HepG2 (cell line): ENCODE data around the gene TPSB2. TPM values are rescaled to one million over a fixed set of nuclear protein-coding genes. Genes with fewer than 3 reads are reported as not detected.

Experiments used
- ATF1 ChIP-seq: IDR thresholded peaks from 2 replicates; pipeline ENCODE4 v1.6.1; 2016; ENCODE audit warnings: mild to moderate bottlenecking, control low read depth
- ATF7-NPFF ChIP-seq: sonication (generic); formaldehyde crosslinking; IDR thresholded peaks from 2 replicates; pipeline ENCODE4 v1.8.1; 2023; ENCODE audit warnings: mild to moderate bottlenecking, low read depth, missing genetic modification reagents, moderate library complexity
- ATRX ChIP-seq: sonication (generic); formaldehyde crosslinking; IDR thresholded peaks from 2 replicates; pipeline ENCODE4 v1.4.0; 2020; ENCODE audit warnings: missing genetic modification reagents, borderline replicate concordance
- CBX5 ChIP-seq: sonication (generic); formaldehyde crosslinking; IDR thresholded peaks from 2 replicates; pipeline ENCODE4 v1.4.0; 2020; ENCODE audit warnings: missing genetic modification reagents, borderline replicate concordance
- FLYWCH1 ChIP-seq: sonication (generic); formaldehyde crosslinking; IDR thresholded peaks from 2 replicates; pipeline ENCODE4 v1.8.1; 2023; ENCODE audit warnings: mild to moderate bottlenecking, missing genetic modification reagents
- KAT2B ChIP-seq: fragments of 150-350 bp; IDR thresholded peaks from 2 replicates; pipeline ENCODE4 v1.6.1; 2014; ENCODE audit warnings: low read depth, low read length, borderline replicate concordance
- KLF6 ChIP-seq: IDR thresholded peaks from 2 replicates; pipeline ENCODE4 v1.8.0; 2016; ENCODE audit warnings: missing biosample characterization, missing genetic modification reagents
- PAWR ChIP-seq: sonication (generic); formaldehyde crosslinking; IDR thresholded peaks from 2 replicates; pipeline ENCODE4 v1.4.0; 2020; ENCODE audit warnings: missing genetic modification reagents, mild to moderate bottlenecking, borderline replicate concordance
- POLR2A ChIP-seq, 2 experiments: IDR thresholded peaks; 2 replicates each; pipeline ENCODE4 v1.6.1; 2011; ENCODE audit warnings: low read depth in 2 of 2, low read length in 2 of 2, mild to moderate bottlenecking in 1 of 2, moderate library complexity in 1 of 2; ENCODE audit not compliant: insufficient read depth in 1 of 2
- RNF2 ChIP-seq: fragments of 450-650 bp; conservative IDR thresholded peaks from 2 replicates; pipeline ENCODE4 v1.6.1; 2016; ENCODE audit warnings: low read depth
- TEAD2 ChIP-seq: sonication (generic); formaldehyde crosslinking; IDR thresholded peaks from 2 replicates; pipeline ENCODE4 v1.9.0; 2021; ENCODE audit warnings: missing genetic modification reagents
- YY1 ChIP-seq: IDR thresholded peaks from 2 replicates; pipeline ENCODE4 v1.6.1; 2011; ENCODE audit warnings: low read length, low read depth, moderate library complexity, mild to moderate bottlenecking; ENCODE audit not compliant: insufficient read depth, insufficient replicate concordance
- ZNF264 ChIP-seq: sonication (generic); formaldehyde crosslinking; IDR thresholded peaks from 2 replicates; pipeline ENCODE4 v1.4.0; 2020; ENCODE audit warnings: missing genetic modification reagents
- ZNF292 ChIP-seq: sonication (generic); formaldehyde crosslinking; IDR thresholded peaks from 2 replicates; pipeline ENCODE4 v1.8.1; 2022; ENCODE audit warnings: mild to moderate bottlenecking, low read depth, missing genetic modification reagents, borderline replicate concordance
- ZNF468 ChIP-seq: sonication (generic); formaldehyde crosslinking; IDR thresholded peaks from 2 replicates; pipeline ENCODE4 v1.8.0; 2022; ENCODE audit warnings: mild to moderate bottlenecking, moderate library complexity, missing genetic modification reagents
- polyA plus RNA-seq, 8 experiments: library from polyadenylated mRNA; depleted of rRNA in 3 of 8; stranded (reverse) in 7 of 8; unstranded in 1 of 8; fragments of >200 nt; fragmentation: Illumina TruSeq in 4 of 8; extraction: Trizol in 4 of 8; gene quantifications; 2 replicates each; pipeline versions ENCODE4 v1.2.1 to v1.2.3, GENCODE V29; 2011 to 2016; ENCODE audit warnings: low read depth in 4 of 8, missing spikeins in 1 of 8, mixed read lengths in 1 of 8; ENCODE audit not compliant: insufficient read depth in 1 of 8
- total RNA-seq, 5 experiments: library from RNA; depleted of rRNA; stranded (reverse); fragments of >200 nt; fragmentation: Illumina TruSeq; extraction: Trizol; gene quantifications; 2 replicates each; pipeline ENCODE4 v1.2.3, GENCODE V29; 2016; ENCODE audit warnings: low read depth in 1 of 5
- TF ChIP-seq, protein P1 (sequence below): sonication (generic); formaldehyde crosslinking; IDR thresholded peaks from 2 replicates; pipeline ENCODE4 v1.5.1; 2020; ENCODE audit warnings: missing genetic modification reagents, mild to moderate bottlenecking, borderline replicate concordance
- TF ChIP-seq, protein P2 (sequence below): IDR thresholded peaks from 2 replicates; pipeline ENCODE4 v1.6.1; 2016; ENCODE audit warnings: low read depth, control low read depth
- TF ChIP-seq, protein P3 (sequence below): sonication (generic); formaldehyde crosslinking; conservative IDR thresholded peaks from 2 replicates; pipeline ENCODE4 v1.4.0; 2020; ENCODE audit warnings: missing genetic modification reagents
- TF ChIP-seq, protein P4 (sequence below): sonication (generic); formaldehyde crosslinking; IDR thresholded peaks from 2 replicates; pipeline ENCODE4 v1.4.0; 2020; ENCODE audit warnings: mild to moderate bottlenecking, missing genetic modification reagents
- TF ChIP-seq, protein P5 (sequence below), 2 experiments: fragments of 450-650 bp in 1 of 2; sonication (generic) in 1 of 2; formaldehyde crosslinking; IDR thresholded peaks; 2 replicates each; pipeline versions ENCODE4 v1.5.0 to v1.8.0; 2020 to 2022; ENCODE audit warnings: mild to moderate bottlenecking in 1 of 2, missing genetic modification reagents in 1 of 2

TPSB2 gene
- total and polyA plus RNA-seq, 2 of the 13 experiments (the other 11 are each of a cell fraction or from before 2014, with no cell fraction given), result not detected

DNA sequence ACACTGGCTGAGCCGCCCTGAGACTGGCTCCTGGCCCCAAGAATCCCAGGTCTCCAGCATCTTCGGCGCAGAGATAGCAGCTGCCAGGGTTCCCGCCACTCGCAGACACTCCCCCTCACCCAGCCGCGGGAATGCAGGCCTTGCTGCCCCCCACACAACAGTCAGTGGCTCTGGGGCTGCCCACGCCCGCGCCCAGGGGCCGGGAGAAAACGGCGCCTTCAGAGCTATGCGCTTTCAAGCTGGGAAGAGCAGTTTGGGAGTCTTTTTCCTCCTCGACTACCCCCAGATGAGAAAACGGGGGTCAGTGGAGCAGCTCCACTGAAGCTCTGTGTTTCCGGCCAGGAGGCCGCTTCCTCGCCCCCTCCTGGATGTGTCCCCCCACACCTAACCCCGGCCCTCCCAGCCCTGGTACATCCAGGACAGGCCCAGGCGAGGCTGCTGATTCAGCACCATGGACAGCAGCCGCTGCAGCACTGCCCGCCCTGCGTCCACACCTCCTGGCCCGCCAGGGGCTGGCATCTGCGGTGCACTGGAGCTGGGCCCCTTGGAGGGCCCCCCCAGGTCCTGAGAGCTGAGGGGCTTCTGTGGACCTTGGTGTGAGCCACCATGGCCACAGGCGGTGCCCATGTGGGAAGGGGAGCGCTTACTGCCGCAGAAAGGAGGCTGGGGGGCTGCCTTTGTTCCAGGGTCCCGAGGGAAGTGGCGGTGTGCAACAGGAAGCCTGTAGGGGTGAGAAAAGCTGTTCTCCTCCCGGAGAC lies 41.4 kb downstream of the TPSB2 start (continued):
- TF ChIP-seq, protein P1, sequence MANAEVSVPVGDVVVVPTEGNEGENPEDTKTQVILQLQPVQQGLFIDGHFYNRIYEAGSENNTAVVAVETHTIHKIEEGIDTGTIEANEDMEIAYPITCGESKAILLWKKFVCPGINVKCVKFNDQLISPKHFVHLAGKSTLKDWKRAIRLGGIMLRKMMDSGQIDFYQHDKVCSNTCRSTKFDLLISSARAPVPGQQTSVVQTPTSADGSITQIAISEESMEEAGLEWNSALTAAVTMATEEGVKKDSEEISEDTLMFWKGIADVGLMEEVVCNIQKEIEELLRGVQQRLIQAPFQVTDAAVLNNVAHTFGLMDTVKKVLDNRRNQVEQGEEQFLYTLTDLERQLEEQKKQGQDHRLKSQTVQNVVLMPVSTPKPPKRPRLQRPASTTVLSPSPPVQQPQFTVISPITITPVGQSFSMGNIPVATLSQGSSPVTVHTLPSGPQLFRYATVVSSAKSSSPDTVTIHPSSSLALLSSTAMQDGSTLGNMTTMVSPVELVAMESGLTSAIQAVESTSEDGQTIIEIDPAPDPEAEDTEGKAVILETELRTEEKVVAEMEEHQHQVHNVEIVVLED (CRISPR knock-in tag), result no peak
- peak; percentile 78; the same call in 1 of the 2 replicates for TF ChIP-seq TEAD2 (CRISPR knock-in tag)
- TF ChIP-seq KLF6 (CRISPR knock-in tag), result peak; percentile 85; the same call in 1 of the 2 replicates
- no peak for TF ChIP-seq FLYWCH1 (CRISPR knock-in tag)
- TF ChIP-seq, protein P2, sequence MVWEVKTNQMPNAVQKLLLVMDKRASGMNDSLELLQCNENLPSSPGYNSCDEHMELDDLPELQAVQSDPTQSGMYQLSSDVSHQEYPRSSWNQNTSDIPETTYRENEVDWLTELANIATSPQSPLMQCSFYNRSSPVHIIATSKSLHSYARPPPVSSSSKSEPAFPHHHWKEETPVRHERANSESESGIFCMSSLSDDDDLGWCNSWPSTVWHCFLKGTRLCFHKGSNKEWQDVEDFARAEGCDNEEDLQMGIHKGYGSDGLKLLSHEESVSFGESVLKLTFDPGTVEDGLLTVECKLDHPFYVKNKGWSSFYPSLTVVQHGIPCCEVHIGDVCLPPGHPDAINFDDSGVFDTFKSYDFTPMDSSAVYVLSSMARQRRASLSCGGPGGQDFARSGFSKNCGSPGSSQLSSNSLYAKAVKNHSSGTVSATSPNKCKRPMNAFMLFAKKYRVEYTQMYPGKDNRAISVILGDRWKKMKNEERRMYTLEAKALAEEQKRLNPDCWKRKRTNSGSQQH (CRISPR knock-in tag), result 0 out of 2 replicates have a peak, but pooled peaks have one; percentile 39
- TF ChIP-seq CBX5 (CRISPR knock-in tag), result no peak
- TF ChIP-seq PAWR (CRISPR knock-in tag), result no peak
- TF ChIP-seq, protein P3, sequence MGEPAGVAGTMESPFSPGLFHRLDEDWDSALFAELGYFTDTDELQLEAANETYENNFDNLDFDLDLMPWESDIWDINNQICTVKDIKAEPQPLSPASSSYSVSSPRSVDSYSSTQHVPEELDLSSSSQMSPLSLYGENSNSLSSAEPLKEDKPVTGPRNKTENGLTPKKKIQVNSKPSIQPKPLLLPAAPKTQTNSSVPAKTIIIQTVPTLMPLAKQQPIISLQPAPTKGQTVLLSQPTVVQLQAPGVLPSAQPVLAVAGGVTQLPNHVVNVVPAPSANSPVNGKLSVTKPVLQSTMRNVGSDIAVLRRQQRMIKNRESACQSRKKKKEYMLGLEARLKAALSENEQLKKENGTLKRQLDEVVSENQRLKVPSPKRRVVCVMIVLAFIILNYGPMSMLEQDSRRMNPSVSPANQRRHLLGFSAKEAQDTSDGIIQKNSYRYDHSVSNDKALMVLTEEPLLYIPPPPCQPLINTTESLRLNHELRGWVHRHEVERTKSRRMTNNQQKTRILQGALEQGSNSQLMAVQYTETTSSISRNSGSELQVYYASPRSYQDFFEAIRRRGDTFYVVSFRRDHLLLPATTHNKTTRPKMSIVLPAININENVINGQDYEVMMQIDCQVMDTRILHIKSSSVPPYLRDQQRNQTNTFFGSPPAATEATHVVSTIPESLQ (CRISPR knock-in tag), result 0 out of 2 replicates have a peak, but pooled peaks have one; percentile 65
- TF ChIP-seq YY1, result no peak
- TF ChIP-seq, protein P4, sequence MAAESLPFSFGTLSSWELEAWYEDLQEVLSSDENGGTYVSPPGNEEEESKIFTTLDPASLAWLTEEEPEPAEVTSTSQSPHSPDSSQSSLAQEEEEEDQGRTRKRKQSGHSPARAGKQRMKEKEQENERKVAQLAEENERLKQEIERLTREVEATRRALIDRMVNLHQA (CRISPR knock-in tag), result no peak
- TF ChIP-seq KAT2B, result no peak
- TF ChIP-seq ZNF264 (CRISPR knock-in tag), result peak; percentile 65; the same call in 1 of the 2 replicates
- TF ChIP-seq, protein P5, sequence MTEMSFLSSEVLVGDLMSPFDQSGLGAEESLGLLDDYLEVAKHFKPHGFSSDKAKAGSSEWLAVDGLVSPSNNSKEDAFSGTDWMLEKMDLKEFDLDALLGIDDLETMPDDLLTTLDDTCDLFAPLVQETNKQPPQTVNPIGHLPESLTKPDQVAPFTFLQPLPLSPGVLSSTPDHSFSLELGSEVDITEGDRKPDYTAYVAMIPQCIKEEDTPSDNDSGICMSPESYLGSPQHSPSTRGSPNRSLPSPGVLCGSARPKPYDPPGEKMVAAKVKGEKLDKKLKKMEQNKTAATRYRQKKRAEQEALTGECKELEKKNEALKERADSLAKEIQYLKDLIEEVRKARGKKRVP (CRISPR knock-in tag; IDR thresholded peaks at IDR 0.05), result no peak
- TF ChIP-seq ZNF292, result no peak
- no peak for TF ChIP-seq RNF2
- no peak for TF ChIP-seq POLR2A (IDR thresholded peaks at IDR 0.05; ENCODE audit: insufficient read depth in 1 of 2, low read depth in 2 of 2, low read length in 2 of 2)
- no peak for TF ChIP-seq ATF1 (CRISPR knock-in tag)
- no peak for TF ChIP-seq ZNF468 (CRISPR knock-in tag)
- TF ChIP-seq ATRX, result no peak
- TF ChIP-seq ATF7-NPFF (CRISPR knock-in tag), result 0 out of 2 replicates have a peak, but pooled peaks have one; percentile 51
